NOMO-1 (cell line): ENCODE measurements around the gene LEF1.
"Not testable (repeated sequence)": the region's sequence is repeated elsewhere in the genome, so short reads cannot be mapped to it uniquely, and the experiment has no call there.

ENCODE experiments used
- DNase-seq, 2 experiments: peaks; one replicate each; lab custom pipeline; 2025; ENCODE audit not compliant: unreplicated experiment in 2 of 2; lab: John Stamatoyannopoulos, UW

The LEF1 gene

GRCh38 chr4:108072300-108072699 lies 96.4 kb downstream of the LEF1 start:
- no peak for DNase-seq

GRCh38 chr4:108070775-108071174 lies 98.0 kb downstream of the LEF1 start:
- no peak for DNase-seq

GRCh38 chr4:108068442-108068841 lies 100.3 kb downstream of the LEF1 start:
- no peak for DNase-seq

GRCh38 chr4:108060686-108061321 lies 107.9 kb downstream of the LEF1 start:
- DNase-seq, result no peak

GRCh38 chr4:108060164-108060563 lies 108.6 kb downstream of the LEF1 start:
- DNase-seq, result peak in 1 of 2 experiments; percentile 16

GRCh38 chr4:108058685-108059440 lies 109.9 kb downstream of the LEF1 start:
- DNase-seq, result no peak

- DNase-seq, result no peak
Observed at GRCh38 chr4:108056418-108056817, 112.3 kb downstream of the LEF1 start.

- DNase-seq, result no peak
Observed at GRCh38 chr4:108055787-108056186, 112.9 kb downstream of the LEF1 start.

- no peak for DNase-seq
Observed at GRCh38 chr4:108054025-108054638, 114.6 kb downstream of the LEF1 start.

GRCh38 chr4:108053251-108053711 lies 115.5 kb downstream of the LEF1 start:
- no peak for DNase-seq

GRCh38 chr4:108052558-108053120 lies 116.1 kb downstream of the LEF1 start:
- no peak for DNase-seq

GRCh38 chr4:108051343-108051742 lies 117.4 kb downstream of the LEF1 start:
- no peak for DNase-seq

GRCh38 chr4:108050166-108051111 lies 118.3 kb downstream of the LEF1 start:
- not testable (repeated sequence) for DNase-seq

GRCh38 chr4:108049406-108049805 lies 119.3 kb downstream of the LEF1 start:
- no peak for DNase-seq

- DNase-seq, result no peak
Observed at GRCh38 chr4:108048997-108049396, 119.7 kb downstream of the LEF1 start.

- DNase-seq, result no peak
Observed at GRCh38 chr4:108048157-108048556, 120.6 kb downstream of the LEF1 start.

GRCh38 chr4:108047199-108047598 lies 121.5 kb downstream of the LEF1 start:
- no peak for DNase-seq

GRCh38 chr4:108045687-108046024 lies 123.1 kb downstream of the LEF1 start:
- no peak for DNase-seq

- DNase-seq, result no peak
Observed at GRCh38 chr4:108044951-108045686, 123.6 kb downstream of the LEF1 start.

- no peak for DNase-seq
Observed at GRCh38 chr4:108043526-108043925, 125.2 kb downstream of the LEF1 start.
